HEK293 (cell line): ENCODE data around the gene RRP12.

Experiments
- CTCF ChIA-PET: fragments of 350-600 bp; formaldehyde crosslinking; extraction: SDS; loops from one replicate; lab custom pipeline; 2021; ENCODE audit warnings: antibody characterized with exemption; lab: Yijun Ruan, JAX
- POLR2A ChIA-PET: fragments of 300-600 bp; formaldehyde crosslinking; extraction: SDS; loops from one replicate; lab custom pipeline; 2020; ENCODE audit warnings: antibody characterized with exemption, inconsistent platforms; lab: Yijun Ruan, JAX
- H3K27ac ChIP-seq: fragments of 200-500 bp; sonication (Bioruptor generic); 2 replicates; pipeline ENCODE4 v1.5.1; 2014; ENCODE audit warnings: low read depth, low read length, control low read depth, inconsistent platforms; ENCODE audit errors: extremely low read depth
- H3K36me3 ChIP-seq, 2 experiments: fragments of 200-500 bp in 1 of 2; sonication (Bioruptor generic) in 1 of 2; 1 replicate in 1 of 2; 2 replicates in 1 of 2; pipeline ENCODE4 v1.5.1; 2014 to 2017; ENCODE audit warnings: inconsistent platforms in 2 of 2, low read length in 2 of 2; ENCODE audit not compliant: control insufficient read depth in 2 of 2, insufficient read depth in 1 of 2
- H3K4me1 ChIP-seq: fragments of 200-500 bp; sonication (Bioruptor generic); 2 replicates; pipeline ENCODE4 v1.5.1; 2014; ENCODE audit warnings: mild to moderate bottlenecking, low read length, inconsistent platforms; ENCODE audit not compliant: control insufficient read depth, insufficient read depth
- H3K4me3 ChIP-seq: 2 replicates; pipeline ENCODE4 v1.5.1; 2011; ENCODE audit warnings: low read depth, mild to moderate bottlenecking, control low read depth, low read length, moderate library complexity
- H3K9me3 ChIP-seq: fragments of 200-500 bp; sonication (Bioruptor generic); 2 replicates; pipeline ENCODE4 v1.5.1; 2014; ENCODE audit warnings: low read depth, low read length, inconsistent platforms; ENCODE audit not compliant: control insufficient read depth, insufficient read depth
- CTCF ChIP-seq: fragments of 450-650 bp; formaldehyde crosslinking; IDR thresholded peaks from 2 replicates; pipeline ENCODE4 v1.5.1; 2016; ENCODE audit warnings: missing biosample characterization, missing genetic modification characterization
- EGR2 ChIP-seq: fragments of 450-650 bp; formaldehyde crosslinking; IDR thresholded peaks from 2 replicates; pipeline ENCODE4 v1.5.1; 2016; ENCODE audit warnings: low read depth, missing biosample characterization, missing genetic modification characterization
- GFI1B ChIP-seq: fragments of 450-650 bp; formaldehyde crosslinking; IDR thresholded peaks from 2 replicates; pipeline ENCODE4 v1.5.1; 2016; ENCODE audit warnings: missing biosample characterization, missing genetic modification characterization
- GLIS1 ChIP-seq: fragments of 450-650 bp; formaldehyde crosslinking; IDR thresholded peaks from 2 replicates; pipeline ENCODE4 v1.5.1; 2016; ENCODE audit warnings: missing biosample characterization, missing genetic modification characterization
- GLIS2 ChIP-seq: fragments of 450-650 bp; formaldehyde crosslinking; IDR thresholded peaks from 2 replicates; pipeline ENCODE4 v1.5.1; 2016; ENCODE audit warnings: missing biosample characterization, missing genetic modification characterization
- HOXD13 ChIP-seq: sonication (generic); formaldehyde crosslinking; IDR thresholded peaks from 2 replicates; pipeline ENCODE4 v1.8.0; 2022; ENCODE audit warnings: missing genetic modification reagents, borderline replicate concordance
- ZBTB17 ChIP-seq: fragments of 450-650 bp; formaldehyde crosslinking; IDR thresholded peaks from 2 replicates; pipeline ENCODE4 v1.5.1; 2016; ENCODE audit warnings: missing biosample characterization, missing genetic modification characterization
- ZBTB26 ChIP-seq: fragments of 450-650 bp; formaldehyde crosslinking; optimal IDR thresholded peaks from 2 replicates; pipeline ENCODE3; 2016; ENCODE audit warnings: missing biosample characterization, mild to moderate bottlenecking, missing genetic modification characterization
- ZBTB7A ChIP-seq: fragments of 450-650 bp; formaldehyde crosslinking; IDR thresholded peaks from 2 replicates; pipeline ENCODE4 v1.5.1; 2016; ENCODE audit warnings: low read depth, missing biosample characterization, missing genetic modification characterization
- ZBTB8A ChIP-seq: fragments of 450-650 bp; formaldehyde crosslinking; IDR thresholded peaks from 2 replicates; pipeline ENCODE4 v1.5.1; 2016; ENCODE audit warnings: missing biosample characterization, missing genetic modification characterization
- ZFP37 ChIP-seq: fragments of 450-650 bp; formaldehyde crosslinking; IDR thresholded peaks from 2 replicates; pipeline ENCODE4 v1.5.1; 2016; ENCODE audit warnings: missing biosample characterization, missing genetic modification characterization
- ZIC2 ChIP-seq: fragments of 450-650 bp; formaldehyde crosslinking; IDR thresholded peaks from 2 replicates; pipeline ENCODE4 v1.5.1; 2016; ENCODE audit warnings: missing biosample characterization, missing genetic modification characterization
- ZNF221 ChIP-seq: fragments of 450-650 bp; formaldehyde crosslinking; IDR thresholded peaks from 2 replicates; pipeline ENCODE4 v1.5.1; 2017; ENCODE audit warnings: missing biosample characterization, missing genetic modification characterization, borderline replicate concordance
- ZNF335 ChIP-seq: fragments of 450-650 bp; formaldehyde crosslinking; conservative IDR thresholded peaks from 2 replicates; pipeline ENCODE4 v1.5.1; 2016; ENCODE audit warnings: missing biosample characterization, missing genetic modification characterization
- ZNF341 ChIP-seq: fragments of 450-650 bp; formaldehyde crosslinking; IDR thresholded peaks from 2 replicates; pipeline ENCODE4; 2016; ENCODE audit warnings: low read depth, missing biosample characterization, missing genetic modification characterization
- ZNF558 ChIP-seq: fragments of 450-650 bp; formaldehyde crosslinking; IDR thresholded peaks from 2 replicates; pipeline ENCODE4 v1.5.1; 2016; ENCODE audit warnings: missing biosample characterization, missing genetic modification characterization
- ZNF600 ChIP-seq: fragments of 450-650 bp; formaldehyde crosslinking; IDR thresholded peaks from 2 replicates; pipeline ENCODE4 v1.5.1; 2016; ENCODE audit warnings: missing biosample characterization, missing genetic modification characterization
- ZNF629 ChIP-seq: fragments of 450-650 bp; formaldehyde crosslinking; IDR thresholded peaks from 2 replicates; pipeline ENCODE4 v1.5.1; 2017; ENCODE audit warnings: missing biosample characterization, missing genetic modification characterization
- ZNF76 ChIP-seq: fragments of 450-650 bp; formaldehyde crosslinking; IDR thresholded peaks from 2 replicates; pipeline ENCODE4; 2016; ENCODE audit warnings: low read depth, missing biosample characterization, missing genetic modification characterization, borderline replicate concordance
- ZNF792 ChIP-seq: fragments of 450-650 bp; formaldehyde crosslinking; IDR thresholded peaks from 2 replicates; pipeline ENCODE4 v1.5.1; 2016; ENCODE audit warnings: missing biosample characterization, missing genetic modification characterization
- ZNF837 ChIP-seq: fragments of 450-650 bp; formaldehyde crosslinking; IDR thresholded peaks from 2 replicates; pipeline ENCODE4 v1.5.1; 2016; ENCODE audit warnings: missing biosample characterization, missing genetic modification characterization
- ZSCAN16 ChIP-seq: fragments of 450-650 bp; formaldehyde crosslinking; IDR thresholded peaks from 2 replicates; pipeline ENCODE4 v1.5.1; 2016; ENCODE audit warnings: missing biosample characterization, missing genetic modification characterization
- TF ChIP-seq, protein P1 (sequence below): fragments of 450-650 bp; formaldehyde crosslinking; IDR thresholded peaks from 2 replicates; pipeline ENCODE4 v1.5.1; 2016; ENCODE audit warnings: missing biosample characterization, missing genetic modification characterization

The RRP12 gene

DNA sequence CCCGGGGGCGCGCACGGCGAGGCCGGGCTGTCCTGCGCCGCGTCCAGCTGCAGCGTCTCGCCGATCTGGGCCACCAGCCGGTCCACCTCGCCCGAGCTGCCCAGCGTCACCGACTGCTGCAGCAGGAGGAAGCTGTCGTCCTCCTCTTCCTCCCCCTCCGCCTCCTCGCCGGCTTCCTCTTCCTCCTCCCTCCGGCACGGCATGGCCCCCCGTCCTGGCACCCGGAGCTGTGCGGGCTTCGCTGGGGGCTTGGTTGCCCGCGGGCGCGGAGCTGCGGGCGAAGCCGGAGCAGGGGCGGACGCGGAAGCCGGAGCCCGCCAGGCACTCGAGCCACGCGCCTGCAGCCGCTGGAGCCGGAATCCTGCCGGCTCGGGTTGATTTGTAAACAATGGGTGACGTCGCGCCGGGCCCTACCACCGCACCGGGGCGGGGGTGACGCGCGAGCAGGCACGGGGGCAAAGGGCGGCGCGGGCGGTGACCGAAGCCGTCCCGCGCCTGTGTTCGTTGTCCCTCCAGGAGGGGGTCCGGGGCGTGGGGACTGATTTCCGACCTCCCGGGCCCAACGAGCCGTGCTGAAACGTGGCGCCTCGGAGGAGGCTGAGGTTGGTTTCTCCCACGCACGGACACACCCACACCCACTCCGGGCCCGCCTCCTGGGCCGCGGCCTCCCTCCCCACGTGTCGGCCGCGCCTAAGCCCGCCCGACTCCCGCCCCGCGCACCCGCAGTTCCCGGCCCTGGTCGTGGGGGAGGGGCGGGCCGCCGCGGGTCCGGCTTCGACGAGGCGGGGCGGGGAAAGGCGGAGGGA lies 66.6 kb downstream of the RRP12 start, which contains the start of gene FRAT2 (continued):
- TF ChIP-seq ZNF792 (tag by site-specific recombination) = no peak

DNA sequence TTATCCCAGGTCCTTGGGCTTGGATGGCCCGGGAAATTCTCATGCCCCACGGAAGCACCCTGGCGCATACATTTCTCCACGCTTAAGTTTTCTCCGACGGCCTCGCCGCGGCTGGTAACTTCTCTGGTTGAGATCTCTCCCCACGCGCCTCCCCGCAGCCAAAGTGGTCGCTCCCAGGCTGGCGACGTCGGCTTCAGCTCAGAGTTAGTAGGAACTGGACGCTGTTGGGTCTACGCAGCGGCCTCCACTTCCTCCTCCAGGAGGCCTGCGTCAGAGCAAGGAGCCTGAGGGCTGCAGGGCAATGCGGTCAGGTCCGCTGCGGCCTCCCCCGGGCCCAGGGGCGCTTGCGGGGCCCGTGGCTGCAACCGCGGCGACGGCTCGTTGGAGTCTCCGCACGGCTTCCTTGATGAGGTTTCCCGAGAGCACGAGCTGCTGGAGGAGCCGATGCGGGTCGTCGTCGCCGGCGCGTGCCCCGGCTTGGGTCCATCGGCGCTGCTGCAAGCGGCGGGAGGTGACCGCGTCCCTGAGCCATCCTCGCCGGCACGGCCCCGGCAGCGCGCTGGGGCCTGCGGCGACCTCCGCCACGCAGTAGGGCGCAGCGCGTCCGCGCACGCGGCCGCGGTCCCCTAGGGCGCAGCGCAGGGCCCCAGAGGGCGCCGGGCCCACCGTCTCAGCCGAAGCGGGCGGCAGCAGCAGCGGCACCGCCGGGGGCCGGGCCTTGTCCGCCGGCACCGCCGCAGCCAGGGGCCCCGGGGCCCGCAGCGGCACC lies 67.4 kb downstream of the RRP12 start:
- TF ChIP-seq GLIS2 = peak; percentile 71
- peak; percentile 58 for TF ChIP-seq ZBTB26 (tag by site-specific recombination)
- TF ChIP-seq HOXD13 (CRISPR knock-in tag) = 0 out of 2 replicates have a peak, but pooled peaks have one; percentile 13
- 0 out of 2 replicates have a peak, but pooled peaks have one; percentile 15 for TF ChIP-seq GLIS1 (tag by site-specific recombination)
- TF ChIP-seq ZBTB7A (tag by site-specific recombination) = peak; percentile 84; the same call in 1 of the 2 replicates
- TF ChIP-seq ZSCAN16 (tag by site-specific recombination) = no peak
- TF ChIP-seq ZNF341 (tag by site-specific recombination) = peak; percentile 35
- peak; percentile 44 for TF ChIP-seq ZBTB8A (tag by site-specific recombination)
- peak; percentile 37; the same call in 1 of the 2 replicates for TF ChIP-seq ZNF335 (tag by site-specific recombination)
- 0 out of 2 replicates have a peak, but pooled peaks have one; percentile 69 for TF ChIP-seq ZNF837 (tag by site-specific recombination)
- TF ChIP-seq ZNF221 = no peak
- TF ChIP-seq ZBTB17 (tag by site-specific recombination) = peak; percentile 32; the same call in 1 of the 2 replicates
- TF ChIP-seq CTCF (tag by site-specific recombination) = peak; percentile 6; the same call in 1 of the 2 replicates
- TF ChIP-seq ZNF600 (tag by site-specific recombination) = peak; percentile 35; the same call in 1 of the 2 replicates
- no peak for TF ChIP-seq ZFP37 (tag by site-specific recombination)
- TF ChIP-seq EGR2 (tag by site-specific recombination) = 0 out of 2 replicates have a peak, but pooled peaks have one; percentile 3
- TF ChIP-seq ZNF629 (tag by site-specific recombination) = peak; percentile 49; the same call in 1 of the 2 replicates
- TF ChIP-seq ZIC2 (tag by site-specific recombination) = peak; percentile 69
- TF ChIP-seq GFI1B (tag by site-specific recombination) = no peak
- TF ChIP-seq, protein P1, sequence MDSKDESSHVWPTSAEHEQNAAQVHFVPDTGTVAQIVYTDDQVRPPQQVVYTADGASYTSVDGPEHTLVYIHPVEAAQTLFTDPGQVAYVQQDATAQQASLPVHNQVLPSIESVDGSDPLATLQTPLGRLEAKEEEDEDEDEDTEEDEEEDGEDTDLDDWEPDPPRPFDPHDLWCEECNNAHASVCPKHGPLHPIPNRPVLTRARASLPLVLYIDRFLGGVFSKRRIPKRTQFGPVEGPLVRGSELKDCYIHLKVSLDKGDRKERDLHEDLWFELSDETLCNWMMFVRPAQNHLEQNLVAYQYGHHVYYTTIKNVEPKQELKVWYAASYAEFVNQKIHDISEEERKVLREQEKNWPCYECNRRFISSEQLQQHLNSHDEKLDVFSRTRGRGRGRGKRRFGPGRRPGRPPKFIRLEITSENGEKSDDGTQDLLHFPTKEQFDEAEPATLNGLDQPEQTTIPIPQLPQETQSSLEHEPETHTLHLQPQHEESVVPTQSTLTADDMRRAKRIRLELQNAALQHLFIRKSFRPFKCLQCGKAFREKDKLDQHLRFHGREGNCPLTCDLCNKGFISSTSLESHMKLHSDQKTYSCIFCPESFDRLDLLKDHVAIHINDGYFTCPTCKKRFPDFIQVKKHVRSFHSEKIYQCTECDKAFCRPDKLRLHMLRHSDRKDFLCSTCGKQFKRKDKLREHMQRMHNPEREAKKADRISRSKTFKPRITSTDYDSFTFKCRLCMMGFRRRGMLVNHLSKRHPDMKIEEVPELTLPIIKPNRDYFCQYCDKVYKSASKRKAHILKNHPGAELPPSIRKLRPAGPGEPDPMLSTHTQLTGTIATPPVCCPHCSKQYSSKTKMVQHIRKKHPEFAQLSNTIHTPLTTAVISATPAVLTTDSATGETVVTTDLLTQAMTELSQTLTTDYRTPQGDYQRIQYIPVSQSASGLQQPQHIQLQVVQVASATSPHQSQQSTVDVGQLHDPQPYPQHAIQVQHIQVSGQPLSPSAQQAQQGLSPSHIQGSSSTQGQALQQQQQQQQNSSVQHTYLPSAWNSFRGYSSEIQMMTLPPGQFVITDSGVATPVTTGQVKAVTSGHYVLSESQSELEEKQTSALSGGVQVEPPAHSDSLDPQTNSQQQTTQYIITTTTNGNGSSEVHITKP (tag by site-specific recombination) = peak; percentile 96
- TF ChIP-seq ZNF76 (tag by site-specific recombination) = peak; percentile 34; the same call in 1 of the 2 replicates
- no peak for TF ChIP-seq ZNF558 (tag by site-specific recombination)
- Histone ChIP-seq H3K27ac (peak overlapping the region; percentile 99; the same call in 1 of the 2 replicates), H3K4me3 (peak overlapping the region; percentile 66), H3K4me1 (peaks cover 25% of the 10 kb centered on the region), H3K9me3 (no peaks in the 10 kb centered on the region), H3K36me3 (peaks cover 3 to 12% of the 10 kb centered on the region in 2 experiments; a peak in 2 of 3 replicates)
- CTCF ChIA-PET = interaction anchor here (0.5 to 4.0 kb wide), 9 partner anchors 11 to 368 kb away, joined by 3 to 40 read pairs (median 3); partner anchors contain the start of gene FRAT1
- POLR2A ChIA-PET = interaction anchor here (1.1 to 5.3 kb wide), 5 partner anchors 8 to 67 kb away, joined by 3 to 27 read pairs (median 18); partner anchors contain the start of genes ARHGAP19, FRAT1 and RRP12
